Stimulated activated CD4-positive, alpha-beta T cell treated with anti-CD3 and anti-CD28 coated beads, TNF-alpha, amount 100 ng/mL, for 4 hours (primary cell): ENCODE results near the gene SERPINB6.
"Not testable (repeated sequence)": the region's sequence is repeated elsewhere in the genome, so short reads cannot be mapped to it uniquely, and the experiment has no call there.

Source experiments
- DNase-seq, 3 experiments: peaks; one replicate each; pipeline ENCODE4 v3.0.0-alpha.2; 2020; ENCODE audit warnings: low read depth in 3 of 3

Gene SERPINB6

DNA sequence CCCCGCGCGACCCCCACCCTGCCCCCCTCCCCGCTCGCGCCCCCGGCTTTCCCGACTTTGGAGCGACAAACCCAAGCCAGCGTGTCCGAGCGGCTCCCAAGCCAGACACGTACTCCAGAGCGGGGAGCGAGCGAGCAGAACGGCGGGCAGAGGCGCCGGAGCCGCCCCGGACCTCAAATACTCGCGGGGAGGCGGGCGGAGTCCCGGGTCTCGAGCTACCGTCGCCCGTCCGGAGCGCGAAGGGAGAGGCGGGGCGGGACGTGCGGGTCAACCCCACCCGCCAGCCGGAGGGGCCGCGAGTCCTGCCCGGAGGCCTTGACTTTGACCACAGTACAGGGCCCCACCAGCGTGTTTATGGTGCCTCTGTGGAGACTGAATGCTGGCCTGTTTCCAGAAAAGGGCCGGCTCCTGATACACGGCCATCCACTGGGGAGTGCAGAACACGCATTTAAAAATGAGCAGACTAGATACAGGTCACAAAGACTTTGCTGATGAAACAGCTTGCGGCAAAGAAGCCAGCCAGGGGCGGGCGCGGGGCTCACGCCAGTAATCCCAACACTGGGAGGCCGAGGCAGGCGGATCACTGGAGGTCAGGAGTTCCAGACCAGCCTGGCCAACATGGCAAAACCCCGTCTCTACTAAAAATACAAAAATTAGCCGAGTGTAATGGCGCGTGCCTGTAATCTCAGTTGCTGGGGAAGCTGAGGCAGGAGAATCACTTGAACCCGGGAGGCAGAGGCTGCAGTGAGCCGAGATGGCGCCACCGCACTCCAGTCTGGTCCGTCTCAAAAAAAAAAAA is at the start of gene SERPINB6:
Gene SERPINB6 (minus strand): TSS at position 148 of the 799 bp plus-strand sequence. CDS start 12,235 bp downstream, outside the sequence.
- DNase-seq: no peak

GRCh38 chr6:3019749-3020320 is 48.5 kb upstream of the SERPINB6 start:
- no peak for DNase-seq

GRCh38 chr6:3019065-3019464 is 47.7 kb upstream of the SERPINB6 start:
- DNase-seq: no peak

GRCh38 chr6:3017304-3017703 is 45.9 kb upstream of the SERPINB6 start:
- DNase-seq: no peak

- no peak for DNase-seq
Observed at GRCh38 chr6:3016473-3017280, 45.3 kb upstream of the SERPINB6 start.

DNA sequence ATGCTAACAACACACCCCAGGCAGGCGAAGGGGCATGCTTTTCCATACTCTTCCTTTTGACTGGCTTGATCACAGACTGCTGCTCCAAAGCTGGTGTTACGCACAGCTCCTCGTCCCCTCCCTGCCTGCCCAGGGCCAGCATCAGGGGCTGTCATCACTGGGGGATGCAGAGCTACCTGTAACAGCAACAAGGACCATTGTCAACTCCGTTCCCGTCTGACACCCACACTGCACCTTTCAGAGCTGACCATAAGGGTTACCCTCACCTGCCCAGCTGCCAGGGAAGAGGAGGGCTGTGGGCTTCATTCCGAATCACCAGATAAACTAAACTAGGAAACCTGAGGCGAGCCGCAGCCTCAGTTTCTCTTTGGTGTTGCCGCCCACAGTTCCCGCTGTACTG is 43.8 kb upstream of the SERPINB6 start:
- DNase-seq: no peak

DNA sequence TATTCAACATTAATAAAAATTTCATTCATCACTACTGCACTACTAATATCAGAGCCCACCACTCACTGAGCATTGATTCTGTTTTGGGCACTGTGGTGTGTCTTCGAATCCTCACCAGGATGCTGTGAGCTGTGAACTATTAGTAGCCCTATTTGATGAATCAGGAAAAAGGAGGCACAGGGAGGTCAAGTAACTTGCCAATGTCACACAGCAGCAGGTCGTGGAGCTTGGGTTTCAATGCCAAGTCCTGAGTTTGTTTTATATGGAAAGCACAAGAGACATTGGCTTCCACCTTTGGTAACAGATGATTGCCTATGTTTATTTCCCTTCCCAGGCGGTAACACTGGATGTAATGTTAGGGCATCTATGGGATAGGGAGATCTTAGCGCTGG is 43.3 kb upstream of the SERPINB6 start:
- DNase-seq: no peak

- no peak for DNase-seq
Observed at GRCh38 chr6:3013901-3014674, 42.7 kb upstream of the SERPINB6 start.

GRCh38 chr6:3013486-3013885 is 42.1 kb upstream of the SERPINB6 start:
- no peak for DNase-seq

GRCh38 chr6:3011592-3011991 is 40.2 kb upstream of the SERPINB6 start:
- DNase-seq: no peak

DNA sequence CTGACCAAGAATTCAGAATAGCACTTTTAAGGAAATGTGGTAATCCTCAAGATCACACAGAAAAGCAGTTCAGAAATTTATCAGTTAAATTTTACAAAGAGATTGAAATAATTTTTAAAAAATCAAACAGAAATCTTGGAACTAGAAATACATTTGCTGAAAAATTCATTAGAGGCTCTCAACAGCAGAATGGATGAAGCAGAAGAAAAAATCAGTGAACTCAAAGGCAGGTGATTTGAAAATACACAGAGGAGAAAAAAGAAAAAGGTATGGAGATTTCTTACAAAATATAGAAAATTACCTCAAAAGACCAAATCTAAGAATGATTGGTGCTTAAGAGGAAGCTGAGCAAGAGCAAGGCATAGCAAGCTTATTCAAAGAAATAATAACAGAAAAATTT is 39.8 kb upstream of the SERPINB6 start:
- DNase-seq: no peak

DNA sequence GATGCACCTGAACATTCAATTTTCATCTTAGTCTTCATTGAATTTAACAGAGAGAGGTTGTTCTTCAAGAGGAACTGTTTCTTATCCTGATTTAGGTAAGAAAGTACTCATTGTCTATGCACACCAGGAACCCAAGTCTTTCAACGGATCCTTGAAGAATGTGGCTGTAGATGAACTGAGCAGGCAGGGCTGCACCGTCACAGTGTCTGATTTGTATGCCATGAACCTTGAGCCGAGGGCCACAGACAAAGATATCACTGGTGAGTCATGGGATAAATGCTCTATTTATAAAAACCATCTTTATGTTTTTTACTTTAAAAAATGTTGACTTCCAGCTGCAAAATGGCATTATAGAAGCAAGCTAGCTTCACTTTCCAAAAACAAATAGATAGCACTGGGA is 38.6 kb upstream of the SERPINB6 start:
- DNase-seq: no peak

- not testable (repeated sequence) for DNase-seq
Observed at GRCh38 chr6:3008712-3009265, 37.4 kb upstream of the SERPINB6 start.

DNA sequence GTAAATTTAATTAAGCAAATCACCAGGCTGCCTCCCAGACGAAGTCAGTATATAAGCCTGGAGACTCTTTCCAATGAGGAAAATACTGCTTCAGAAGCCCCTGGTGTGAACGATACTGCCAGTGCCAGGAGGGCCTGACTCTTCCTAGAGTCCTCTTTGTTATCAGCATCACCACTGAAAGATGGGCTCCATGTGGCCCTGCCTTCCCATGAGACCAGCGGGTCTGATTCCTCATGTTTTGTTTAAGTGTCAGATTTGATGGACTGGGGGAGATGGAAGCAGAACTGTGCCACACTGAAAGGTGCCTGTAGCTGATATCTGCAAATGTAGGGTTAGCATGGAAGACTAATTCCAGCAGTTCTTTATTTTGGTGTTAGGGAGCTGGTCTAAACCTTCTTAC is 36.2 kb upstream of the SERPINB6 start:
- no peak for DNase-seq

DNA sequence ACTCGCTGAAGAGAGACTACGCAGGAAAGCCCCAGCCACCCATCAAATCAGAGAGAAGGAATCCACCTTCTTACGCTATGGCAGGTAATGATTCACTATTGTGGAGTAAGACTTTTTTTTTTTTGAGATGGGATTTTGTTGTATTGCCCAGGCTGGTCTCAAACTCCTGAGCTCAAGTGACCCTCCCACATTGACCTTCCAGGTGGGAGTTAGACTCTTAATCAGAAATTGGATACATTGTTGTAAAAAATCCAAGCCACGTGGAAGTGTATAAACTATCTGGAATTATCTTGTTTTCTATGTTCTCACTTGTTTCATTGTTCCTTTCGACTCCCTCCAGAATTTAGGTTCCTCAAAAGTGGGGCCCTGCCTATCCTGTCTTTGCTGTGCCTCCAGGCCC is 35.1 kb upstream of the SERPINB6 start:
- no peak for DNase-seq

DNA sequence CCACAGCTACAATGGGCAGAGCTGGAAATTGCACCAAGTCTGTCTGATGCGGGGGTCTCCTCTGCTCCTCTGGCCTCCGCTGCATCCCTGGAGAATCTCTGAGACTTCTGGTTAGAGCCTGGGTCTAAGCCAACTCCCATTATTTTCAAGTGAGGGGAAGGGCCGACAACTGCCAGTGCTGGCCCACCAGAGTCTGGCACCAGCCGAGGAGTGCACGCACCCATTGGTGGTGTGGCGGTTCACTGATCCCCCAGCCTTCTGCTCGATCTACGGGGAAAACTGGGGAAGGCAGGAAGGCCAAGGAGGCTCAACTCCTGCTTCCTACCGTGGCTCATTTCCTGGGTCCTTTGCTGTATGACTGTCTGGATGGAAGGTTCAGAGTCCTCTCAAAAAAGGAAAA is 34.5 kb upstream of the SERPINB6 start:
- no peak for DNase-seq

DNA sequence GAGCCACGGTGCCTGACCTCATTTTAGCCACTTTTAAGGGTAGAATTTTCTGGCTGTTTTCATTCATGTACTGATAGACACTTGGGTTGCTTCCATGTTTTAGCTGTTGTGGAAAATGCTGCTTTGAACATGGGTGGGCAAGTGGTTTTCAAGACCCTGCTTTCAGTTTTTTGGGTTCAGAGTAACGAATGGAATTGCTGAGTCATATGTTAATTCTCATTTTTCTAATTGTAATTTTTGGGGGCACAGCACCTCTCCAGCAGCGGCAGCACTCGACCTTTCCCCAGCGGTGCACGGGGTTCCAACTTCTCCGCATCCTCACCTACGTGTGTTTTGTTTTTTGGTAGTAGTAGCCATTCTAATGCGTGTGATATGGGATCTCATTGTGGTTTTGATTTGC is 33.7 kb upstream of the SERPINB6 start:
- no peak for DNase-seq

GRCh38 chr6:3003226-3003625 is 31.9 kb upstream of the SERPINB6 start:
- DNase-seq: not testable (repeated sequence)

DNA sequence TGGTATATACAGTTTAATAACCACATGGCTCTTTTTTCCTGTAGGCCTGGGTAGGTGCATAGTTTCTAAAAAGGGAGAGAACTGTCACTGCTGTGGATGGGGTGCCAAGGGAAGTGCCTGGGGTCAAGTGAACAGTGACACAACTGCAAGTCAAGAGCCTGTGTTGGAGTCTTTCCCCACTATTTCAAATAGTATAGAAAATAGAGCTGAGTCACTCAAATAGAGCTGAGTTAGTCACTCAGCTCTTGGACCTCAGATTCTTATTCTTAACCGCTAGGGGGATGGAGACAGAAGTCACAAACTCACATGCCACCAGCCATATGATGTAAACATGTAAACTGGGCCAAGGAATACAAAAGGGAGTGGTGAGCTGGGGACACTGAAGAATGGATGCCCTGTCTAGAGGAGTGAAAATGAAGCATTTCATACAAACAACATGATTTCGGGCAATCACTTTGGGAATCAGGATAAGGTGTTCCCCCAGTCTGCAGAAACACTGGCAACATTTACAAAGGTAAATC is 30.5 kb upstream of the SERPINB6 start:
- DNase-seq: no peak

- no peak for DNase-seq
Observed at GRCh38 chr6:3001146-3001772, 29.9 kb upstream of the SERPINB6 start.
